Stimulated activated CD4-positive, alpha-beta T cell treated with anti-CD3 and anti-CD28 coated beads, Interleukin-4, amount 100 ng/mL, for 4 hours (primary cell): ENCODE measurements around the gene FBXO31.

Experiments
- DNase-seq, 2 experiments: peaks; one replicate each; pipeline ENCODE4 v3.0.0-alpha.2; 2020

Gene FBXO31

GRCh38 chr16:87324411-87325275, 58.9 kb downstream of the FBXO31 start:
- peak; percentile 23 to 27 for DNase-seq

GRCh38 chr16:87323727-87324410, 59.7 kb downstream of the FBXO31 start:
- DNase-seq = no peak

- no peak for DNase-seq
These were observed 60.5 kb downstream of the FBXO31 start for GRCh38 chr16:87322833-87323726.

DNA sequence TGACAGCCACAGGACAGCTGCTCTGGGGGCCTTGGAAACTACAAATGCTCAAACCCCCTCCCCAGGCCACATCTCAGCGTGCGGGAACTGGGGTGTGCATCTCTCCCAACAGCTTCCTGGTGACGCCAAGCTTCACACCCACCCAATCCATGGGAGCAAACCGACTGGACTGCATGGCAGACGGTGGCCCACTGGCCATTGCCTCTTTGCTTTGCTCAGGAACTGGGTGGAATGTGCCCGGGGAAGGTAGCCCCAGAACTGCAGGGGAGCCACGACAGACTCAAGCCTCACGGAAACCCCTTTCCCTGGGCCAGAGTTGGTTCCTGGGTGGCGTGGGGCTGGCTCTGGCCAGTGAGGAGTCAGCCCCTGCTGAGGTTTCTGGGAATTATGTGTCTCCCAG, 61.2 kb downstream of the FBXO31 start:
- DNase-seq = no peak

DNA sequence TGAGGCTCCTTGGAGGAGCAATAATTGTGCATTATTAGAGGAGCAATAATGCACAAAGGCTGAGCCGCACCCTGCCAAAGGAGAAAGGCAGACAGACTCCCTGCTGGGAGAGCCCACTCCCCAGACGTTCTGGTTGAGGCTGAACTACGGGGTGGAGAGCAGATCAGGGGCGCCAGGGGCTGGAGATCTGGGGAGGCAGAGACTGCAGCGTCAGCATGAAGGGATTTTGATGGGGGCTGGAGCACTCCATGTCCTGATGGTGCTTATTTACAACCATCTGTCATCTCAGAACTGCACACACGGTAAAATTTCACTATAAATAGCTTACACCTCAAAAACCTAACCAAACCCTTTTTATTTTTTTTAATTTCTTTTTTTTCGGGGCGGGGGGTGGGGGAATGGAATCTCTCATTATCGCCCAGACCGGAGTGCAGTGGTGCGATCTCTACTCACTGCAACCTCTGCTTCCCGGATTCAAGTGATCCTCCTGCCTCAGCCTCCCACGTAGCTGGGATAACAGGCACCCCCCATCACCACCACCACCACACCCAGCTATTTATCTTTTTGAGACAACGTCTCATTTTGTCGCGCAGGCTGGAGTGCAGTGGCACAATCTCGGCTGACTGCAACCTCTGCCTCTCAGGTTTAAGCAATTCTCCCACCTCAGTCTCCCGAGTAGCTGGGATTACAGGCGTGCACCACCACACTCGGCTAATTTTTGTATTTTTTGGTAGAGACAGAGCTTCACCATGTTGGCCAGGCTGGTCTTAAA, 62.1 kb downstream of the FBXO31 start:
- no peak for DNase-seq

GRCh38 chr16:87320510-87321227, 62.9 kb downstream of the FBXO31 start:
- DNase-seq = no peak

GRCh38 chr16:87319997-87320491, 63.5 kb downstream of the FBXO31 start:
- DNase-seq = no peak

DNA sequence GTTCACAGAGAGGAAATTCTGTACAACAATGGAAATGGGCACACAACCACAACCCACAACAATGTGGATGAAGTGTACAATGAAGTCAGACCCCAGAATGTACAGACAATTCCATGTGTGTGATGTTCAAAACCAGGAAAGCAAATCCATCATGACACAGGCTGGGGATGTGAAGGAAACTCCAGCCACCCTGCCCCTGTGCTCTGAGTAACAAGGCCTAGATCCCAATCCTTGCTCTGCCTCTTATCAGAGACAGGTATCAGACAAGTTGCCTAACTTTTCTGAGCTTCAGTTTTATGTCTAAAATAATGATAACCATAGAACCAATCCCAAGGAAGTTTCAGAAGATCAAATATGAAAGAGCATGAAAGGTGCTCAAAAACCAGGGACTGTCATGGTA, 64.6 kb downstream of the FBXO31 start:
- no peak for DNase-seq

GRCh38 chr16:87317750-87318644, 65.6 kb downstream of the FBXO31 start:
- DNase-seq = peak; percentile 18 to 48

DNA sequence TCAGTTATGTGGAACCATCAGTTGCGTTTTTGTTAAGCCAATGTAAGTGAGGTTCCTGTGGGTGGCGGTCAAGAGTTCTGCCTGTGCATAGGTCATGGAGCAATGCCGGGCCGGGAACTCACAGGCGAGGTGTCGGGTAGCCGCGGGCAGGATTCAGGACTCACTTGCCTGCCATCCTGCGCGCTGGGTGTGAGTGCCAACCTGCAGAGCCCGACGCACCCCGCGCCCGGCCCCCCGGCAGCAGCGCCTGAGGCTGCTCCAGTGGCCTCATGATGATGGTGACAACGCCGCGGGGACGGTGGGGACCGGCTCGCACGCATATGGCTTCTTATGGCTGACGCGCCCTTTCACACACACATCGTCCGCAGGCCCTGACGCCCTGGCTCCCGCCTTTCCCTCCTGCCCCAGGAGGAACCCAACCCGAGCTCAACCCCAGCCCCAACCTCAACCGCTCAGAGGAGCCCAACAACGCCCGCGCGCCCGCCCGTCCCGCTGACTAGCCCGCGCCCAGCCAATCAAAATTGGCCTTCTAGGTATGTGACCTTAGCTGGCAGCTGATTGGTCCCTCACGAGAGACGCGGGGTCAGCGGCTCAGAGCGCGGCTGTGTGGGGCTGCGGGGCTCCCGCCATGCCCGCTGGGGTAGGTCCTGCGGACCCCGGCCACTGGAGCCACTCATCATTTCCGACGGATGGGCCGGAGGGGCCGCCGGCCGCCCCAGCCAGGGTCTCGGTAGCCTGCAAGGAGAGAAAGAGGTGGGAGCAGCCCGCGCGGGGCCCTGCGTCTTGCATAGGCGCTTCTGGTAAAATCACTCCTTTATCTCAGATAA, 66.4 kb downstream of the FBXO31 start, which contains the start of gene C16orf95:
Gene C16orf95 (minus strand): TSS at position 470 of the 827 bp plus-strand sequence. CDS start 150 bp downstream, at position 320.
- peak; percentile 94 to 95 for DNase-seq

- no peak for DNase-seq
These were observed 67.1 kb downstream of the FBXO31 start for GRCh38 chr16:87316450-87316922.

DNA sequence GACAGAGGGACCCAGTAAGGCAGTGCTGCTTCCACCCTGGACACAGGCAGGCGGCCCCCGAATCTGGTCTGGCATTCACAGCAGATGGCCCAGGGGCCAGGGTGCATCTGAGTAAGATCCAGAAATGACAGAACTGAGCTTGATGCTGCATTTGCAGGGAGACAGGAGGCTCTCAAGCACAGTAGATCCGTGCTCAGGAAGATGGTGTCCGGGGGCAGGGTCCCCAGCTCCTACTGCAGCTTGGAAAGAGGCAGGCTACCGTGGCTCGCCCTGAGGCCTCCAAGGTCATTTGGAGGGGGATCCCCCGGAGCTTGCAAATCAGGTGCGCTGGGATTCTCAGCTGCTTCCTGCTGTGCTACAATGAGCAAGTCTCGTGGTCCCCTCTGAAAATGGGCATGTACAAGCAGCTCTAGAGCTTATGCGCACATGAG, 68.6 kb downstream of the FBXO31 start:
- DNase-seq = no peak

DNA sequence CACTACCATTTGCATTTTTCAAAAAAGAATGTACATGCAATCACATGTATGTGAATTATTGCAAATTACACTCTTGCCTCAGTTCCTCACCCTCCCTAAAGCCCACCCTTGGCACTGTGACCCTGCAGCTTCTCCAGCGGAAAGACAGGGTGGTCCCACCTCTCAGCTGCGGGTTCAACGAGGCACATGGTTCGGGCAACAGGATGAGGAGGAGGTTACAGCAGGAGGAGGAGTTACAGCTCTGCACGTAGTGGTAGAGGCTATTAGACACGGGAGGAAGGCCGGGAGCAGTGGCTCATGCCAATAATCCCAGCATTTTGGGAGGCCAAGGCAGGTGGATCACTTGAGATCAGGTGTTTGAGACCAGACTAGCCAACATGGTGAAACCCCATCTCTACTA, 71.6 kb downstream of the FBXO31 start:
- no peak for DNase-seq

GRCh38 chr16:87311387-87311786, 72.2 kb downstream of the FBXO31 start:
- DNase-seq = no peak

DNA sequence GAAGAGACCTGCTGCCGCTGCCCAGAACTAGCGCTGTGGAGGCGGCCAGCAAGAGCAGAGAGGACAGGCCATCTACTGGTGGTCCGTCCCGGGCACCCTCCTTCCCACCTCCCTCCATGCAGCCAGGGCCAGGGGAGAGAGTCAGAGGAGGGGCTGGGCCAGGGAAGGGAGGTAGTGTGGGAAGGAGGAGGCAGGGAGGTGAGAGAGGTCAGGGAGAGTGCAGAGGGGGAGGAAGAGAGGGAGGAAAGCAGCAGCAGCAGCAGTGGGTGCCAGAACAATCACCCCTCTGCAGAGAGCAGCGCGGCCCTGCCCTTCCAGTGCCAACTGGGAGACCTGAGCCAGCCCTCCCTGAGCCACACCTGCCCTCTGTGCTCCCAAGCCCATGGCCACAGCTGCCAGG, 73.0 kb downstream of the FBXO31 start:
- no peak for DNase-seq

DNA sequence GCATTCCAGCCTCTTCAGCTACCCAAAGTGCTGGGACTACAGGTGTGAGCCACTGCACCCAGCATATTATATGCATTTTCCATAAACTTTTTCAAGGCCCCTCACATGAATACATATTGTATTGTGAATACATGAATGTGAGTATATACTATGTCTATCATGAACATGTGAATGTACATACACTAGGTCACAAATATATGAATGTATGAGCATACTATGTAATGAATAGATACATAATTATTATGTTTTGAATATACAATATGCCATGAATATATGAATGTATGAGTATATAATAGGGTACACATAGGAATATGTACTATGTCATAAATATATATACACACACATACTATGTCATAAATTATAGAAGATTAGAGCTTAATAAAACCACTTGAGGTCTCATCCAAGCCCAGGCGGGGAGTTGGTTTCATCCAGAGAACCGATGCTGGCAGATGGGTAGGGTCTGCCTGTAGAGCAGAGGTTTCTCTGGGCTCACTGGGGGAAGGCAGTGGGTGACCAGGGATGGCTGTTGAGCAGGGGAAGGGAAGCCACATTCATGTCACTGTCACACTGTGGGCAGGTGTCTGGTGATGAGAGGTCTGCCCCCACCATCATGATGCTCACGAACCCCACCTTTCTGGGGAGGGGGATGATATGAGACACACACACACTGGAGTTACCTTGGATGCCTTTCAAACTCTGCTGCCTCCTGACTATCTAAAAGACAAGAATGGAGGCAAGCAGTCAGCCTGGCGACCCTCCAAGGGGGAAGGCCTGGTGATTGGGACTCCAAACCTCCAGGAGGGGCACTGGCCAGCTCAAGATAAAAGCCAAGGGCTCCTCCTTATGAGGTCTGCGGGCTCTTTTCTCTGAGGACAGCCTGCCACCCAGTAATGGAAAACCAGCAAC, 73.7 kb downstream of the FBXO31 start:
- no peak for DNase-seq

GRCh38 chr16:87308826-87309225, 74.8 kb downstream of the FBXO31 start:
- no peak for DNase-seq

GRCh38 chr16:87306516-87306915, 77.1 kb downstream of the FBXO31 start:
- DNase-seq = no peak
